ENCODE results near the gene NPPB.

- TF ChIP-seq EGR1 (IDR thresholded peaks at IDR 0.05), result no peak
- no peak for TF ChIP-seq NFIC (IDR thresholded peaks at IDR 0.05)
- TF ChIP-seq RAD21 (IDR thresholded peaks at IDR 0.05; ENCODE audit: low read depth), result no peak
These were observed 28.9 kb upstream of the NPPB start for GRCh38 chr1:11887666-11888007.
